ENCODE results near the gene ADAM12.

The ADAM12 gene

DNA sequence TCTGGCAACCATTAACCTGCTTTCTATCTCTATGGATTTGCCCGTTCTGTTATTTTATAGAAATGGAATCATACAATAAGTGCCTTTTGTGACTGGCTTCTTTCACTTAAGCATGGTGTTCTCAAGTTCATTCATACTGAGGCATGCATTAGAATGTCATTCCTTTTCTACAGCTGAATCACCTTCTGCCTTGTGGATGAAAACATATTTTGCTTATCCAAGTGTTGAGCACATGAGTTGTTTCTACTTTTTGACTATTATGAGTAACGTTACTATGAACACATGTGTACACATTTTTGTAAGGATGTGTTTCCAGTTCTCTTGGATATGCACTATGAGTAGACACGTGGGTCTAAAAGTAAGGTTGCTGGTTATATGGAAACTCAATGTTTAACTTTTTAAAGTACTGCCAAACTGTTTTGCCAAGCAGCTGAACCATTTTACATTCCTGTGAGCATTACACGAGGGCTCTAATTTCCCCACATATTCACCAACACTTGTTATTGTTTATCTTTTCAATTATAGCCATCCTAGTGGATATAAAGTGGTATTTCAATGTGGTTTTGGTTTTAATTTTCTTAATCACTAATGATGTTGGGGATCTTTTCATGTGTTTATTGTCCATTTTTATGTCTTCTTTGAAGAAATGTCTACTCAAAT is 250.6 kb downstream of the ADAM12 start:
- TF ChIP-seq PPARA (CRISPR knock-in tag; IDR thresholded peaks at IDR 0.05; ENCODE audit: borderline replicate concordance) (no peak), TCF4 (CRISPR knock-in tag; IDR thresholded peaks at IDR 0.05; ENCODE audit: borderline replicate concordance) (no peak), RARB (CRISPR knock-in tag; IDR thresholded peaks at IDR 0.05) (no peak)
- ATAC-seq, result no peak

DNA sequence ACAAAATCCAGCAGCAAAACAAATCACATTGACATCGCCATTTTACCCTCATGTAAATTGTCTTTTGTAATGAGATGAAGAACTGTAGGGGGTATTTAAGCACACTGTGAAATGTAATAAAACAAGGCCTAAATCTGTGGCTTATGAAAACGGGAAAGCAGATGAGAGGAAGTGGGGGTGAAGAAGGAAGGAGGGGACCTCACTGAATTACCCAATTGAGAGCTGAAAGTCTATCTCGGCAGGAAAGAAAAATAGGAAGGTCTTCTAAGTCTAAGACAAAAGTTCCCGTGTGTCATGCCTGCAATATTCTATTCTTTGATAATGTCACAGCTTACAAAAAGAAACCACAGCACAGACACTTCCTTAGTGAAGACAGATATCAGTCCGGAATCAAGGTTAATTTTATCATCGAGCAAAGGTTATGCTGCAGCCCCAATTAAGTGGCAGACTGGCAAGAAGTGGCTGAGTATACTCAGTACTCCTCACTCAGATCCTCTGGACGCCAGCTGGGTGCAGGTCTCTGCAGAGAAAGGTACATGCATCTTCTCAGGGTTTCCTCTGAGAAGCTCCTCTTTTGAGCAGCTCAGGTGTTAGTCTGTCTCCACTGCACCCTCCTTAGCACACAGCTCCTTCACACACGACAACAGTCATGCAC is 252.2 kb downstream of the ADAM12 start:
- TF ChIP-seq PPARA (CRISPR knock-in tag; IDR thresholded peaks at IDR 0.05; ENCODE audit: borderline replicate concordance) (no peak), ZNF70 (CRISPR knock-in tag; IDR thresholded peaks at IDR 0.05) (no peak), ZC3H10 (CRISPR knock-in tag; IDR thresholded peaks at IDR 0.05) (no peak), GLIS3 (CRISPR knock-in tag; IDR thresholded peaks at IDR 0.05) (no peak), ZFP3 (CRISPR knock-in tag; IDR thresholded peaks at IDR 0.05) (no peak), TOX (CRISPR knock-in tag; IDR thresholded peaks at IDR 0.05; ENCODE audit: borderline replicate concordance) (no peak), SNAI2 (CRISPR knock-in tag; IDR thresholded peaks at IDR 0.05) (no peak), ZFP30 (CRISPR knock-in tag; IDR thresholded peaks at IDR 0.05) (no peak), CSDC2 (CRISPR knock-in tag; IDR thresholded peaks at IDR 0.05) (no peak), BACH2 (CRISPR knock-in tag; IDR thresholded peaks at IDR 0.05; ENCODE audit: borderline replicate concordance) (no peak), TCF4 (CRISPR knock-in tag; IDR thresholded peaks at IDR 0.05; ENCODE audit: borderline replicate concordance) (no peak), CSRNP3 (CRISPR knock-in tag; IDR thresholded peaks at IDR 0.05) (no peak), RARB (CRISPR knock-in tag; IDR thresholded peaks at IDR 0.05) (no peak)
- TF ChIP-seq, protein P1, sequence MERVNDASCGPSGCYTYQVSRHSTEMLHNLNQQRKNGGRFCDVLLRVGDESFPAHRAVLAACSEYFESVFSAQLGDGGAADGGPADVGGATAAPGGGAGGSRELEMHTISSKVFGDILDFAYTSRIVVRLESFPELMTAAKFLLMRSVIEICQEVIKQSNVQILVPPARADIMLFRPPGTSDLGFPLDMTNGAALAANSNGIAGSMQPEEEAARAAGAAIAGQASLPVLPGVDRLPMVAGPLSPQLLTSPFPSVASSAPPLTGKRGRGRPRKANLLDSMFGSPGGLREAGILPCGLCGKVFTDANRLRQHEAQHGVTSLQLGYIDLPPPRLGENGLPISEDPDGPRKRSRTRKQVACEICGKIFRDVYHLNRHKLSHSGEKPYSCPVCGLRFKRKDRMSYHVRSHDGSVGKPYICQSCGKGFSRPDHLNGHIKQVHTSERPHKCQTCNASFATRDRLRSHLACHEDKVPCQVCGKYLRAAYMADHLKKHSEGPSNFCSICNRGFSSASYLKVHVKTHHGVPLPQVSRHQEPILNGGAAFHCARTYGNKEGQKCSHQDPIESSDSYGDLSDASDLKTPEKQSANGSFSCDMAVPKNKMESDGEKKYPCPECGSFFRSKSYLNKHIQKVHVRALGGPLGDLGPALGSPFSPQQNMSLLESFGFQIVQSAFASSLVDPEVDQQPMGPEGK (CRISPR knock-in tag; IDR thresholded peaks at IDR 0.05; ENCODE audit: borderline replicate concordance), result no peak
- TF ChIP-seq, protein P2, sequence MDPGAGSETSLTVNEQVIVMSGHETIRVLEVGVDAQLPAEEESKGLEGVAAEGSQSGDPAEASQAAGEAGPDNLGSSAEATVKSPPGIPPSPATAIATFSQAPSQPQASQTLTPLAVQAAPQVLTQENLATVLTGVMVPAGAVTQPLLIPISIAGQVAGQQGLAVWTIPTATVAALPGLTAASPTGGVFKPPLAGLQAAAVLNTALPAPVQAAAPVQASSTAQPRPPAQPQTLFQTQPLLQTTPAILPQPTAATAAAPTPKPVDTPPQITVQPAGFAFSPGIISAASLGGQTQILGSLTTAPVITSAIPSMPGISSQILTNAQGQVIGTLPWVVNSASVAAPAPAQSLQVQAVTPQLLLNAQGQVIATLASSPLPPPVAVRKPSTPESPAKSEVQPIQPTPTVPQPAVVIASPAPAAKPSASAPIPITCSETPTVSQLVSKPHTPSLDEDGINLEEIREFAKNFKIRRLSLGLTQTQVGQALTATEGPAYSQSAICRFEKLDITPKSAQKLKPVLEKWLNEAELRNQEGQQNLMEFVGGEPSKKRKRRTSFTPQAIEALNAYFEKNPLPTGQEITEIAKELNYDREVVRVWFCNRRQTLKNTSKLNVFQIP (CRISPR knock-in tag; IDR thresholded peaks at IDR 0.05; ENCODE audit: borderline replicate concordance, low read depth), result no peak
- ATAC-seq, result no peak; the same call in 2 of the 3 replicates

GRCh38 chr10:126135177-126135576 is 253.1 kb downstream of the ADAM12 start:
- ATAC-seq, result peak; percentile 69; the same call in 2 of the 3 replicates
- no peak for TF ChIP-seq CSRNP3 (CRISPR knock-in tag; IDR thresholded peaks at IDR 0.05)
- TF ChIP-seq ESRRG (CRISPR knock-in tag; IDR thresholded peaks at IDR 0.05), result no peak
- no peak for TF ChIP-seq ZC3H10 (CRISPR knock-in tag; IDR thresholded peaks at IDR 0.05)
- no peak for TF ChIP-seq ISL1 (CRISPR knock-in tag; IDR thresholded peaks at IDR 0.05)
- TF ChIP-seq ARNTL (CRISPR knock-in tag; IDR thresholded peaks at IDR 0.05; ENCODE audit: borderline replicate concordance, low read depth), result no peak
- TF ChIP-seq SNAI2 (CRISPR knock-in tag; IDR thresholded peaks at IDR 0.05), result no peak
- no peak for TF ChIP-seq ZNF8 (CRISPR knock-in tag; IDR thresholded peaks at IDR 0.05)
- TF ChIP-seq CSDC2 (CRISPR knock-in tag; IDR thresholded peaks at IDR 0.05), result no peak
- TF ChIP-seq, protein P3, sequence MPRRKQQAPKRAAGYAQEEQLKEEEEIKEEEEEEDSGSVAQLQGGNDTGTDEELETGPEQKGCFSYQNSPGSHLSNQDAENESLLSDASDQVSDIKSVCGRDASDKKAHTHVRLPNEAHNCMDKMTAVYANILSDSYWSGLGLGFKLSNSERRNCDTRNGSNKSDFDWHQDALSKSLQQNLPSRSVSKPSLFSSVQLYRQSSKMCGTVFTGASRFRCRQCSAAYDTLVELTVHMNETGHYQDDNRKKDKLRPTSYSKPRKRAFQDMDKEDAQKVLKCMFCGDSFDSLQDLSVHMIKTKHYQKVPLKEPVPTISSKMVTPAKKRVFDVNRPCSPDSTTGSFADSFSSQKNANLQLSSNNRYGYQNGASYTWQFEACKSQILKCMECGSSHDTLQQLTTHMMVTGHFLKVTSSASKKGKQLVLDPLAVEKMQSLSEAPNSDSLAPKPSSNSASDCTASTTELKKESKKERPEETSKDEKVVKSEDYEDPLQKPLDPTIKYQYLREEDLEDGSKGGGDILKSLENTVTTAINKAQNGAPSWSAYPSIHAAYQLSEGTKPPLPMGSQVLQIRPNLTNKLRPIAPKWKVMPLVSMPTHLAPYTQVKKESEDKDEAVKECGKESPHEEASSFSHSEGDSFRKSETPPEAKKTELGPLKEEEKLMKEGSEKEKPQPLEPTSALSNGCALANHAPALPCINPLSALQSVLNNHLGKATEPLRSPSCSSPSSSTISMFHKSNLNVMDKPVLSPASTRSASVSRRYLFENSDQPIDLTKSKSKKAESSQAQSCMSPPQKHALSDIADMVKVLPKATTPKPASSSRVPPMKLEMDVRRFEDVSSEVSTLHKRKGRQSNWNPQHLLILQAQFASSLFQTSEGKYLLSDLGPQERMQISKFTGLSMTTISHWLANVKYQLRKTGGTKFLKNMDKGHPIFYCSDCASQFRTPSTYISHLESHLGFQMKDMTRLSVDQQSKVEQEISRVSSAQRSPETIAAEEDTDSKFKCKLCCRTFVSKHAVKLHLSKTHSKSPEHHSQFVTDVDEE (CRISPR knock-in tag; IDR thresholded peaks at IDR 0.05), result no peak
- no peak for TF ChIP-seq PPARA (CRISPR knock-in tag; IDR thresholded peaks at IDR 0.05; ENCODE audit: borderline replicate concordance)
- TF ChIP-seq GLIS3 (CRISPR knock-in tag; IDR thresholded peaks at IDR 0.05), result no peak
- TF ChIP-seq TCF4 (CRISPR knock-in tag; IDR thresholded peaks at IDR 0.05; ENCODE audit: borderline replicate concordance), result no peak
- TF ChIP-seq BACH2 (CRISPR knock-in tag; IDR thresholded peaks at IDR 0.05; ENCODE audit: borderline replicate concordance), result no peak
- TF ChIP-seq CREB5 (CRISPR knock-in tag; IDR thresholded peaks at IDR 0.05; ENCODE audit: low read depth), result no peak
- TF ChIP-seq ZNF565 (CRISPR knock-in tag; conservative IDR thresholded peaks at IDR 0.05; ENCODE audit: low read depth), result no peak
- no peak for TF ChIP-seq ZFP30 (CRISPR knock-in tag; IDR thresholded peaks at IDR 0.05)
- no peak for TF ChIP-seq ZNF70 (CRISPR knock-in tag; IDR thresholded peaks at IDR 0.05)
- no peak for TF ChIP-seq TOX (CRISPR knock-in tag; IDR thresholded peaks at IDR 0.05; ENCODE audit: borderline replicate concordance)
- TF ChIP-seq RARB (CRISPR knock-in tag; IDR thresholded peaks at IDR 0.05), result no peak
